Measurements from ENCODE around the gene TTC21B.

TTC21B gene

DNA sequence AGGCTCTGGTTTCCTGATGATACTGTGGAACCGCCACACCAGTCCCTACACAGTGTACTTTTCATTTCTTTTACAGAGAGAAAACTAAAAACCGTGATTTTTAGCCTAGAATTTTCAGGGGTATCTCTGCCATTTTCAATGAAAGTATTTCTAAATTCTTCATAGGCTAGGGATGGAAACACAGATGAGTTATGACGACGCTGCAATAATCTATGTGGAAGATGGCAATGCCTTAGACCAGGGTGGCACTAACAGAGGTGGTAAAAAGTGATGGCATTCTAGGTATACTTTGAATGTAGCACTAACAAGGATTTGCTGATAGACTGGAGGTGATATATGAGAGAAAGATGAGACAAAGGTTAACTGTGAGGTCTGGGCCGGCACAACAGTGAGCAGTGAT lies 56.5 kb downstream of the TTC21B start:
- no peak for TF ChIP-seq MAX (IDR thresholded peaks at IDR 0.05)
- TF ChIP-seq TAF1 (IDR thresholded peaks at IDR 0.05; ENCODE audit: low read depth) = no peak
- TF ChIP-seq ZBTB7A (IDR thresholded peaks at IDR 0.05; ENCODE audit: low read depth) = no peak
- TF ChIP-seq TCF12 (IDR thresholded peaks at IDR 0.05; ENCODE audit: low read depth) = no peak
- no peak for TF ChIP-seq FOXM1 (IDR thresholded peaks at IDR 0.05; ENCODE audit: borderline replicate concordance, low read depth)
- no peak for TF ChIP-seq EGR1 (IDR thresholded peaks at IDR 0.05)
- TF ChIP-seq YY1 (IDR thresholded peaks at IDR 0.05; ENCODE audit: low read depth) = no peak

DNA sequence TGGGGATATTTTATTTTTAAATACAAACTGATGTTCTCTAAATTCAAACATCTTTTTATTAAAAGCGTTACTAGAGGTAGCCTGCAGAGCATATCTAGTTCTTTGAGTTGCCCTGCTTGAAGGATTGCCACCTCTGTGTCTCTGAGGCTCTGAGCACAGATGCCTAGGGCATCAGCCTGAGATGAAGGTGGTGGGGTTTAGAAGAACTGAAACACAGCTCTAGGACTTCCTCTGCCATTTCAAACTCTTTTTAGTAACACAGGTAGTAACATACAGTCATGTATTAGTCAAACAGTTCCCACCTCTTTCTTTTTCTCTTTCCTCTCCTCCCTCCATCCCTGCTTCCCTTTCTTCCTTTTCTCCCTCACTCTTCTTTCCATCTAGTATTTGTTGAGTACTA lies 57.6 kb downstream of the TTC21B start:
- TF ChIP-seq CREB1 (IDR thresholded peaks at IDR 0.05; ENCODE audit: low read depth) = no peak
- TF ChIP-seq USF1 (IDR thresholded peaks at IDR 0.05) = no peak
- no peak for TF ChIP-seq CEBPB (IDR thresholded peaks at IDR 0.05)
- TF ChIP-seq TCF12 (IDR thresholded peaks at IDR 0.05; ENCODE audit: low read depth) = no peak
- TF ChIP-seq ZBTB7A (IDR thresholded peaks at IDR 0.05; ENCODE audit: low read depth) = no peak
- TF ChIP-seq FOXM1 (IDR thresholded peaks at IDR 0.05; ENCODE audit: borderline replicate concordance, low read depth) = no peak
- TF ChIP-seq TAF1 (IDR thresholded peaks at IDR 0.05; ENCODE audit: low read depth) = no peak
- no peak for TF ChIP-seq TEAD4 (IDR thresholded peaks at IDR 0.05)
- TF ChIP-seq, protein P1, sequence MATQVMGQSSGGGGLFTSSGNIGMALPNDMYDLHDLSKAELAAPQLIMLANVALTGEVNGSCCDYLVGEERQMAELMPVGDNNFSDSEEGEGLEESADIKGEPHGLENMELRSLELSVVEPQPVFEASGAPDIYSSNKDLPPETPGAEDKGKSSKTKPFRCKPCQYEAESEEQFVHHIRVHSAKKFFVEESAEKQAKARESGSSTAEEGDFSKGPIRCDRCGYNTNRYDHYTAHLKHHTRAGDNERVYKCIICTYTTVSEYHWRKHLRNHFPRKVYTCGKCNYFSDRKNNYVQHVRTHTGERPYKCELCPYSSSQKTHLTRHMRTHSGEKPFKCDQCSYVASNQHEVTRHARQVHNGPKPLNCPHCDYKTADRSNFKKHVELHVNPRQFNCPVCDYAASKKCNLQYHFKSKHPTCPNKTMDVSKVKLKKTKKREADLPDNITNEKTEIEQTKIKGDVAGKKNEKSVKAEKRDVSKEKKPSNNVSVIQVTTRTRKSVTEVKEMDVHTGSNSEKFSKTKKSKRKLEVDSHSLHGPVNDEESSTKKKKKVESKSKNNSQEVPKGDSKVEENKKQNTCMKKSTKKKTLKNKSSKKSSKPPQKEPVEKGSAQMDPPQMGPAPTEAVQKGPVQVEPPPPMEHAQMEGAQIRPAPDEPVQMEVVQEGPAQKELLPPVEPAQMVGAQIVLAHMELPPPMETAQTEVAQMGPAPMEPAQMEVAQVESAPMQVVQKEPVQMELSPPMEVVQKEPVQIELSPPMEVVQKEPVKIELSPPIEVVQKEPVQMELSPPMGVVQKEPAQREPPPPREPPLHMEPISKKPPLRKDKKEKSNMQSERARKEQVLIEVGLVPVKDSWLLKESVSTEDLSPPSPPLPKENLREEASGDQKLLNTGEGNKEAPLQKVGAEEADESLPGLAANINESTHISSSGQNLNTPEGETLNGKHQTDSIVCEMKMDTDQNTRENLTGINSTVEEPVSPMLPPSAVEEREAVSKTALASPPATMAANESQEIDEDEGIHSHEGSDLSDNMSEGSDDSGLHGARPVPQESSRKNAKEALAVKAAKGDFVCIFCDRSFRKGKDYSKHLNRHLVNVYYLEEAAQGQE (IDR thresholded peaks at IDR 0.05; ENCODE audit: low read depth) = no peak
- TF ChIP-seq EP300 (IDR thresholded peaks at IDR 0.05; ENCODE audit: borderline replicate concordance) = no peak
- TF ChIP-seq EGR1 (IDR thresholded peaks at IDR 0.05) = no peak
- no peak for TF ChIP-seq MAX (IDR thresholded peaks at IDR 0.05)
- no peak for TF ChIP-seq RAD21 (IDR thresholded peaks at IDR 0.05; ENCODE audit: low read depth)
- TF ChIP-seq YY1 (IDR thresholded peaks at IDR 0.05; ENCODE audit: low read depth) = no peak
- TF ChIP-seq NFIC (IDR thresholded peaks at IDR 0.05) = no peak

- TF ChIP-seq YY1 (IDR thresholded peaks at IDR 0.05; ENCODE audit: low read depth) = no peak
- no peak for TF ChIP-seq NFIC (IDR thresholded peaks at IDR 0.05)
- no peak for TF ChIP-seq CEBPB (IDR thresholded peaks at IDR 0.05)
- TF ChIP-seq, protein P1 (IDR thresholded peaks at IDR 0.05; ENCODE audit: low read depth) = no peak
- TF ChIP-seq USF1 (IDR thresholded peaks at IDR 0.05) = no peak
- no peak for TF ChIP-seq TAF1 (IDR thresholded peaks at IDR 0.05; ENCODE audit: low read depth)
- no peak for TF ChIP-seq TCF12 (IDR thresholded peaks at IDR 0.05; ENCODE audit: low read depth)
- no peak for TF ChIP-seq ZBTB7A (IDR thresholded peaks at IDR 0.05; ENCODE audit: low read depth)
- TF ChIP-seq RAD21 (IDR thresholded peaks at IDR 0.05; ENCODE audit: low read depth) = no peak
- TF ChIP-seq FOXM1 (IDR thresholded peaks at IDR 0.05; ENCODE audit: borderline replicate concordance, low read depth) = no peak
- TF ChIP-seq TEAD4 (IDR thresholded peaks at IDR 0.05) = no peak
- TF ChIP-seq MAX (IDR thresholded peaks at IDR 0.05) = no peak
- TF ChIP-seq EP300 (IDR thresholded peaks at IDR 0.05; ENCODE audit: borderline replicate concordance) = no peak
- TF ChIP-seq EGR1 (IDR thresholded peaks at IDR 0.05) = no peak
- no peak for TF ChIP-seq CREB1 (IDR thresholded peaks at IDR 0.05; ENCODE audit: low read depth)
These were observed 60.0 kb downstream of the TTC21B start for GRCh38 chr2:165893556-165893955.

GRCh38 chr2:165892526-165892925 lies 61.0 kb downstream of the TTC21B start:
- no peak for TF ChIP-seq MAX (IDR thresholded peaks at IDR 0.05)

- TF ChIP-seq TCF12 (IDR thresholded peaks at IDR 0.05; ENCODE audit: low read depth) = no peak
- no peak for TF ChIP-seq TAF1 (IDR thresholded peaks at IDR 0.05; ENCODE audit: low read depth)
- no peak for TF ChIP-seq ZBTB7A (IDR thresholded peaks at IDR 0.05; ENCODE audit: low read depth)
- TF ChIP-seq RAD21 (IDR thresholded peaks at IDR 0.05; ENCODE audit: low read depth) = no peak
- no peak for TF ChIP-seq CREB1 (IDR thresholded peaks at IDR 0.05; ENCODE audit: low read depth)
- TF ChIP-seq CEBPB (IDR thresholded peaks at IDR 0.05) = no peak
- TF ChIP-seq FOXM1 (IDR thresholded peaks at IDR 0.05; ENCODE audit: borderline replicate concordance, low read depth) = no peak
- no peak for TF ChIP-seq USF1 (IDR thresholded peaks at IDR 0.05)
- no peak for TF ChIP-seq EP300 (IDR thresholded peaks at IDR 0.05; ENCODE audit: borderline replicate concordance)
- no peak for TF ChIP-seq MAX (IDR thresholded peaks at IDR 0.05)
- no peak for TF ChIP-seq EGR1 (IDR thresholded peaks at IDR 0.05)
- TF ChIP-seq YY1 (IDR thresholded peaks at IDR 0.05; ENCODE audit: low read depth) = no peak
- TF ChIP-seq NFIC (IDR thresholded peaks at IDR 0.05) = no peak
- TF ChIP-seq, protein P1 (IDR thresholded peaks at IDR 0.05; ENCODE audit: low read depth) = no peak
- TF ChIP-seq TEAD4 (IDR thresholded peaks at IDR 0.05) = no peak
These were observed 61.6 kb downstream of the TTC21B start for GRCh38 chr2:165891943-165892342.
